K562 (cell line): Measurements from ENCODE around the gene ZNF597. TPM values are rescaled to one million over a fixed set of nuclear protein-coding genes. Genes with fewer than 3 reads are reported as not detected.

ENCODE experiments used
- C11orf30 ChIP-seq: fragments of 450-650 bp; IDR thresholded peaks from 2 replicates; pipeline ENCODE4 v1.6.1; 2016; ENCODE audit warnings: low read depth, mild to moderate bottlenecking
- DACH1 ChIP-seq: fragments of 450-650 bp; IDR thresholded peaks from 2 replicates; pipeline ENCODE4 v1.6.1; 2018; ENCODE audit not compliant: partially characterized antibody
- E2F5 ChIP-seq: sonication (generic); formaldehyde crosslinking; IDR thresholded peaks from 2 replicates; pipeline ENCODE4 v1.8.0; 2022; ENCODE audit warnings: mild to moderate bottlenecking, missing genetic modification reagents
- ELF1 ChIP-seq: fragments of 200-800 bp; sonication (Bioruptor generic); IDR thresholded peaks from 2 replicates; pipeline ENCODE4 v1.6.1; 2016; ENCODE audit warnings: missing genetic modification characterization, missing compliant biosample characterization
- ERF ChIP-seq: fragments of 450-650 bp; formaldehyde crosslinking; IDR thresholded peaks from 2 replicates; pipeline ENCODE4 v1.4.0; 2020; ENCODE audit warnings: mild to moderate bottlenecking, mixed read lengths
- HCFC1 ChIP-seq: IDR thresholded peaks from 2 replicates; pipeline ENCODE4 v1.6.1; 2012; ENCODE audit warnings: low read depth, low read length, improper control_type of control experiment
- HDAC8 ChIP-seq: fragments of 450-650 bp; IDR thresholded peaks from 2 replicates; pipeline ENCODE4 v1.6.1; 2016; ENCODE audit warnings: mild to moderate bottlenecking, missing genetic modification characterization, moderate library complexity, missing compliant biosample characterization
- HMBOX1 ChIP-seq: sonication (generic); IDR thresholded peaks from 2 replicates; pipeline ENCODE4 v1.6.1; 2016
- KHSRP ChIP-seq: fragments of 450-650 bp; IDR thresholded peaks from 2 replicates; pipeline ENCODE4 v1.6.1; 2017
- KLF13 ChIP-seq: fragments of 450-650 bp; IDR thresholded peaks from 2 replicates; pipeline ENCODE4 v1.6.1; 2016; ENCODE audit warnings: missing genetic modification characterization, low read depth, mild to moderate bottlenecking, missing compliant biosample characterization, moderate library complexity, borderline replicate concordance
- MIER1 ChIP-seq: fragments of 450-650 bp; IDR thresholded peaks from 2 replicates; pipeline ENCODE4 v1.6.1; 2016; ENCODE audit warnings: antibody characterized with exemption, mild to moderate bottlenecking, low read depth
- NEUROD1 ChIP-seq: fragments of 150-350 bp; IDR thresholded peaks from 2 replicates; pipeline ENCODE4 v1.6.1; 2014; ENCODE audit warnings: borderline replicate concordance, low read length, low read depth; ENCODE audit not compliant: partially characterized antibody
- RBM34 ChIP-seq: fragments of 200-400 bp; formaldehyde crosslinking; IDR thresholded peaks from 2 replicates; pipeline ENCODE4 v1.6.1; 2018; ENCODE audit warnings: low read length, borderline replicate concordance; ENCODE audit not compliant: insufficient read depth
- RNF2 ChIP-seq: sonication (generic); IDR thresholded peaks from 2 replicates; pipeline ENCODE4 v1.6.1; 2016
- RUNX1 ChIP-seq: sonication (generic); IDR thresholded peaks from 2 replicates; pipeline ENCODE4 v1.6.1; 2016; ENCODE audit warnings: antibody characterized with exemption, low read depth
- XRCC3 ChIP-seq: fragments of 450-650 bp; IDR thresholded peaks from 2 replicates; pipeline ENCODE4 v1.6.1; 2017; ENCODE audit warnings: mild to moderate bottlenecking, moderate library complexity
- ZBTB11 ChIP-seq, 3 experiments: fragments of 200-800 bp in 1 of 3; fragments of 250-450 bp in 1 of 3; fragments of 450-650 bp in 1 of 3; sonication (Bioruptor Pico) in 1 of 3; sonication (Bioruptor generic) in 1 of 3; formaldehyde crosslinking in 1 of 3; IDR thresholded peaks; 2 replicates each; pipeline versions ENCODE4 v1.6.1 to v1.8.0; 2016 to 2022; ENCODE audit warnings: mild to moderate bottlenecking in 2 of 3, missing genetic modification characterization in 2 of 3, missing compliant biosample characterization in 1 of 3, moderate library complexity in 1 of 3
- ZBTB2 ChIP-seq: fragments of 450-650 bp; IDR thresholded peaks from 2 replicates; pipeline ENCODE4 v1.6.1; 2016; ENCODE audit warnings: antibody characterized with exemption
- ZFX ChIP-seq: sonication (generic); formaldehyde crosslinking; IDR thresholded peaks from 2 replicates; pipeline ENCODE4 v1.8.0; 2022; ENCODE audit warnings: mild to moderate bottlenecking, missing genetic modification reagents, moderate library complexity
- ZNF121 ChIP-seq: sonication (generic); formaldehyde crosslinking; conservative IDR thresholded peaks from 2 replicates; pipeline ENCODE4 v1.8.0; 2022; ENCODE audit warnings: missing genetic modification reagents
- ZNF444 ChIP-seq: fragments of 250-450 bp; sonication (Bioruptor Pico); IDR thresholded peaks from 2 replicates; pipeline ENCODE4 v1.4.0; 2020; ENCODE audit warnings: mild to moderate bottlenecking, moderate library complexity
- polyA plus RNA-seq, 8 experiments: library from polyadenylated mRNA; depleted of rRNA in 4 of 8; stranded (reverse) in 5 of 8; unstranded in 3 of 8; fragments of >200 nt; fragmentation: Nextera tagmentation in 2 of 8; fragmentation: Illumina TruSeq in 1 of 8; extraction: Ambion mirVana in 2 of 8; extraction: Trizol in 1 of 8; gene quantifications; 2 replicates each; pipeline versions ENCODE4 v1.2.1 to v1.2.3, GENCODE V29; 2011 to 2014; ENCODE audit warnings: inconsistent platforms in 1 of 8, missing spikeins in 1 of 8
- total RNA-seq, 7 experiments: library from RNA; depleted of rRNA in 6 of 7; stranded (reverse); fragments of >200 nt in 6 of 7; fragmentation: Illumina TruSeq in 2 of 7; extraction: Trizol in 2 of 7; gene quantifications; 2 replicates each; pipeline versions ENCODE4 v1.2.1 to v1.2.3, GENCODE V29; 2011 to 2021; ENCODE audit warnings: low replicate concordance in 1 of 7

The ZNF597 gene
- total and polyA plus RNA-seq, 9 of the 15 experiments (the other 6 are each of a cell fraction or from before 2014, with no cell fraction given) = 0.14 to 0.68 (median 0.42) TPM

- TF ChIP-seq KLF13 (tag) = peak; percentile 84
- TF ChIP-seq ZNF444 (CRISPR knock-in tag) = no peak
- TF ChIP-seq HCFC1 = peak; percentile 81
- peak; percentile 99 for TF ChIP-seq ELF1
- no peak for TF ChIP-seq ZBTB2
- TF ChIP-seq ZFX (CRISPR knock-in tag) = peak; percentile 99
- TF ChIP-seq RUNX1 = no peak
- peak; percentile 36; the same call in 1 of the 2 replicates for TF ChIP-seq C11orf30
- peak; percentile 47 for TF ChIP-seq RNF2
- TF ChIP-seq XRCC3 = no peak
- no peak for TF ChIP-seq ZNF121
- peak; percentile 69; the same call in 1 of the 2 replicates for TF ChIP-seq HDAC8 (tag)
- peak in 2 of 3 experiments; percentile 68 to 92; a peak in 5 of 6 replicates for TF ChIP-seq ZBTB11 (CRISPR knock-in tag; IDR thresholded peaks at IDR 0.05)
- TF ChIP-seq KHSRP = no peak
- TF ChIP-seq ERF (CRISPR knock-in tag) = peak; percentile 78; the same call in 1 of the 2 replicates
- no peak for TF ChIP-seq MIER1
- TF ChIP-seq RBM34 = no peak
- no peak for TF ChIP-seq E2F5 (CRISPR knock-in tag)
- TF ChIP-seq NEUROD1 = peak; percentile 27
- no peak for TF ChIP-seq HMBOX1
- no peak for TF ChIP-seq DACH1
Observed at GRCh38 chr16:3457434-3458252, 14.3 kb upstream of the ZNF597 start (continued).
